ENCODE measurements around the gene TANC1. TPM values are rescaled to one million over a fixed set of nuclear protein-coding genes. Genes with fewer than 3 reads are reported as not detected.

The TANC1 gene
- total and polyA plus RNA-seq, 7 experiments from 2014 or later, result 0.13 to 0.39 (median 0.22) TPM; not detected in 1

DNA sequence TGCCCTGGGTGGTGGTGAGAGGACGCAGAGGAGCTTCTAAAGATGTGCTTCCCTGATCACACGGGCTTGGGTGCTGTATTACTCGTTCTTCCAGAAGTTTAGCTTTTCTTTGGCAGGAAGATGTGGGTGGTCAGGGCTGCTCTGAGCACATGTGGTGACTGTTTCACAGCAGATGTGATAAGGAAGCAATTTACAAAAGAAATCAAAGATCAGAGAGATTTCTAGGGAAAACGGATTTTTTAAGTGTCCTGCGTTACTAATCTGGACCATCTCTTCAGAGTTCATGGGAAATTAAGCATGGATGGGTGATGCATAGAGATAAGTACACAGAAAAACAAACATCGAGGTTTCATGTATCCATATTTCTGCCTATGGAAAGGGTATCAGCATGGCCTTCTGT, 218.7 kb downstream of the TANC1 start:
- no peak for ATAC-seq
- Mint-ChIP-seq H3K9me3 (no peaks in the 10 kb centered on the region), H3K27me3 (no peaks in the 10 kb centered on the region), H3K4me3 (no peak overlapping the region), H3K27ac (no peak overlapping the region), H3K36me3 (no peaks in the 10 kb centered on the region), H3K4me1 (peaks cover 0 to 14% (median 4%) of the 10 kb centered on the region in 7 donors)
- no peaks in the 10 kb centered on the region for H3K27me3 ChIP-seq (ENCODE audit: control insufficient read depth in 2 of 2, insufficient read depth in 2 of 2, low read length in 2 of 2)
- H3K36me3 ChIP-seq (ENCODE audit: control insufficient read depth in 2 of 3, insufficient read depth in 3 of 3, low read length in 3 of 3), result no peaks in the 10 kb centered on the region
- ChIA-PET CTCF (no interaction called here), POLR2A (no interaction called here)
- H3K27ac ChIP-seq (ENCODE audit: low read depth, low read length), result no peak overlapping the region
- no peaks in the 10 kb centered on the region for H3K9me3 ChIP-seq (ENCODE audit: control insufficient read depth in 2 of 3, low read length in 3 of 3)
- H3K4me3 ChIP-seq (ENCODE audit: low read length), result no peak overlapping the region
- DNase-seq, result no peak
- intact Hi-C loops (cut with micrococcal nuclease), result no loop called here
- no peaks in the 10 kb centered on the region for H3K4me1 ChIP-seq (ENCODE audit: control insufficient read depth in 2 of 2, insufficient read depth in 2 of 2, low read length in 2 of 2)

DNA sequence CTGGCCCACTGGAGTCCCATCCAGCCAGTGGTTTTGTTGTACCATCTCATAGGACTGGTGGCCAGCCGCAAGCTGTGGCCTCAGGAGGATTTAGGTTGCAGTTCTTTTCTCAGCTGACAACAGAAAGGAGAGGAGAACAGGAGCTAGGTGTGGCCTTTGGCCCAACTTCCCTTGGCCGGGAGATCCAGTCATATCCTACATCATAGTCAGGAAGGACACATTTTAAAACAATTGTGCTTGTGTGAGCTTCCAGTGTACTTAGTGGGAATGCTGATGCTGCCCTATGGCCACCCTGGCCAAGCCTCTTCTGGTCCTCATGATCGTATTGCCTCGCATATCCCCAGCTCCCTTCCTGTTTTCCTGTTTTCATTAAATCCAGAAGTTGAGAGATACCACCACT, 220.0 kb downstream of the TANC1 start:
- no peak for ATAC-seq
- Histone ChIP-seq H3K36me3 (ENCODE audit: control insufficient read depth in 2 of 3, insufficient read depth in 3 of 3, low read length in 3 of 3) (no peaks in the 10 kb centered on the region), H3K27me3 (ENCODE audit: control insufficient read depth in 2 of 2, insufficient read depth in 2 of 2, low read length in 2 of 2) (no peaks in the 10 kb centered on the region), H3K4me1 (ENCODE audit: control insufficient read depth in 2 of 2, insufficient read depth in 2 of 2, low read length in 2 of 2) (no peaks in the 10 kb centered on the region), H3K9me3 (ENCODE audit: control insufficient read depth in 2 of 3, low read length in 3 of 3) (no peaks in the 10 kb centered on the region), H3K4me3 (ENCODE audit: low read length) (no peak overlapping the region), H3K27ac (ENCODE audit: low read depth, low read length) (no peak overlapping the region)
- intact Hi-C loops (cut with micrococcal nuclease), result no loop called here
- no peak for DNase-seq
- Mint-ChIP-seq H3K27ac (no peak overlapping the region), H3K27me3 (no peaks in the 10 kb centered on the region), H3K4me3 (no peak overlapping the region), H3K4me1 (peaks cover 0 to 14% (median 4%) of the 10 kb centered on the region in 7 donors), H3K9me3 (no peaks in the 10 kb centered on the region), H3K36me3 (no peaks in the 10 kb centered on the region)
- ChIA-PET POLR2A (no interaction called here), CTCF (interaction anchor here (0.8 to 1.2 kb wide), 2 partner anchors 12 to 25 kb away, joined by 3 read pairs; no protein-coding TSS in a partner anchor)

DNA sequence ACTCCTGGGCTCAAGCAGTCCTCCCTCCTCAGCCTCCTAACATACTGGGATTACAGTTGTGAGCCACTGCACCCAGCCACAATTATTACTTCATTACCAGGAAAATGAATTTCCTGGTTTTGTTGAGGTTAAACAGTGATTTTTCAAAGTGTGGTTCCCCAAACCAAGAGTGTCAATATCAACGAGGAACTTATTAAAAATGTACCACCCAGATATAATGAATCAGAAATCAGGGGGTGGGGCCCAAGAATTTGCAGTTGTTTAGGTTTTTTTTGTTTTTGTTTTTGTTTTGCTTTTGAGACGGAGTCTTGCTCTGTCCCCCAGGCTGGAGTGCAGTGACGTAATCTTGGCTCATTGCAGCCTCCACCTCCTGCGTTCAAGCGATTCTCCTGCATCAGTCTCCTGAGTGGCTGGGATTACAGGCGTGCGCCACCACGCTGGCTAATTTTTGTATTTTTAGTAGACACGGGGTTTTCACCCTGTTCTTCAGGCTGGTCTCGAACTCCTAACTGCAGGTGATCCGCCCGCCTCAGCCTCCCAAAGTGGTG, 224.0 kb downstream of the TANC1 start:
- no peaks in the 10 kb centered on the region for H3K4me1 Mint-ChIP-seq
- ChIA-PET POLR2A (no interaction called here), CTCF (no interaction called here)
- H3K27ac Mint-ChIP-seq, result no peak overlapping the region
- DNase-seq, result no peak
- ATAC-seq, result no peak
- no peaks in the 10 kb centered on the region for H3K36me3 ChIP-seq (ENCODE audit: control insufficient read depth in 2 of 3, insufficient read depth in 3 of 3, low read length in 3 of 3)
- intact Hi-C loops (cut with micrococcal nuclease), result no loop called here
- no peaks in the 10 kb centered on the region for H3K27me3 Mint-ChIP-seq
- H3K9me3 ChIP-seq (ENCODE audit: control insufficient read depth in 2 of 3, low read length in 3 of 3), result no peaks in the 10 kb centered on the region
- no peak overlapping the region for H3K4me3 ChIP-seq (ENCODE audit: low read length)
- H3K27ac ChIP-seq (ENCODE audit: low read depth, low read length), result no peak overlapping the region
- no peaks in the 10 kb centered on the region for H3K9me3 Mint-ChIP-seq
- H3K36me3 Mint-ChIP-seq, result no peaks in the 10 kb centered on the region
- H3K4me1 ChIP-seq (ENCODE audit: control insufficient read depth in 2 of 2, insufficient read depth in 2 of 2, low read length in 2 of 2), result no peaks in the 10 kb centered on the region
- H3K27me3 ChIP-seq (ENCODE audit: control insufficient read depth in 2 of 2, insufficient read depth in 2 of 2, low read length in 2 of 2), result no peaks in the 10 kb centered on the region
- H3K4me3 Mint-ChIP-seq, result no peak overlapping the region

DNA sequence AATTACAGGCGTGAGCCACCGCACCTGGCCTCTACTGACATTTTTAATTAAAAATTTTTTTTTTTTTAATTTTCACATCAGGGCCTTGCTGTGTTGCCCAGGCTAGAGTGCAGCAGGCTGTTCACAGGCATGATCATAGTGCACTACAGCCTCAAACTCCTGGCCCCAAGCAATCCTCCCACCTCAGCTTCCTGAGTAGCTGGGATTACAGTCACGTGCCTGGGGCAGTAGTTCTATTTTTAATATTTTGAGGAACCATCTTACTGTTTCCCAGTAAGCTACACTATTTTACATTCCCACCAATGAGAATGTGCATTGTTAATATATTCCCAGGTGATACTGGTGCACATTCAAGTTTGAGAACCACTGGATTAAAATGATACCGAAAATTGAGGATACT, 225.4 kb downstream of the TANC1 start:
- Mint-ChIP-seq H3K36me3 (no peaks in the 10 kb centered on the region), H3K4me3 (no peak overlapping the region), H3K9me3 (no peaks in the 10 kb centered on the region), H3K4me1 (no peaks in the 10 kb centered on the region), H3K27me3 (no peaks in the 10 kb centered on the region), H3K27ac (no peak overlapping the region)
- no peaks in the 10 kb centered on the region for H3K27me3 ChIP-seq (ENCODE audit: control insufficient read depth in 2 of 2, insufficient read depth in 2 of 2, low read length in 2 of 2)
- no peak overlapping the region for H3K27ac ChIP-seq (ENCODE audit: low read depth, low read length)
- H3K9me3 ChIP-seq (ENCODE audit: control insufficient read depth in 2 of 3, low read length in 3 of 3), result no peaks in the 10 kb centered on the region
- no peaks in the 10 kb centered on the region for H3K4me1 ChIP-seq (ENCODE audit: control insufficient read depth in 2 of 2, insufficient read depth in 2 of 2, low read length in 2 of 2)
- no peak overlapping the region for H3K4me3 ChIP-seq (ENCODE audit: low read length)
- no peaks in the 10 kb centered on the region for H3K36me3 ChIP-seq (ENCODE audit: control insufficient read depth in 2 of 3, insufficient read depth in 3 of 3, low read length in 3 of 3)
- ChIA-PET CTCF (no interaction called here), POLR2A (interaction anchor here (0.6 kb wide), 1 partner anchor 10 kb away, joined by 6 read pairs; no protein-coding TSS in a partner anchor)
- no peak for ATAC-seq
- DNase-seq, result no peak
- intact Hi-C loops (cut with micrococcal nuclease), result no loop called here

DNA sequence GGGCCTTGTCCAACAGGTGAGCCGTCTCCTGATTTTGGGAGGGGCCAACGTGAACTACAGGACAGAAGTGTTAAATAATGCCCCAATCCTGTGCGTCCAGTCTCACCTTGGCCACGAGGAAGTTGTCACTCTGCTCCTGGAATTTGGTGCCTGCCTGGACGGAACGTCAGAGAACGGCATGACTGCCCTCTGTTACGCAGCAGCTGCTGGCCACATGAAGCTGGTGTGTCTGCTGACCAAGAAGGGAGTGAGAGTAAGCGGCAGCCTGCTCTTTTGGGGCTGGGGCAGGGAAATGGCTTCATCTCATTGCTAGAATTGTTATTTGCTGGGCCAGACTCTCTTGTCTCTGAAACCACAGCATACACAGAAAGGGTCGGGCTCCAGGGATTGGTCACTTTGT, 225.8 kb downstream of the TANC1 start:
- Mint-ChIP-seq H3K4me1 (no peaks in the 10 kb centered on the region), H3K36me3 (no peaks in the 10 kb centered on the region), H3K9me3 (no peaks in the 10 kb centered on the region), H3K27ac (no peak overlapping the region), H3K4me3 (no peak overlapping the region), H3K27me3 (no peaks in the 10 kb centered on the region)
- intact Hi-C loops (cut with micrococcal nuclease), result no loop called here
- Histone ChIP-seq H3K4me3 (ENCODE audit: low read length) (no peak overlapping the region), H3K27ac (ENCODE audit: low read depth, low read length) (no peak overlapping the region), H3K27me3 (ENCODE audit: control insufficient read depth in 2 of 2, insufficient read depth in 2 of 2, low read length in 2 of 2) (no peaks in the 10 kb centered on the region), H3K4me1 (ENCODE audit: control insufficient read depth in 2 of 2, insufficient read depth in 2 of 2, low read length in 2 of 2) (no peaks in the 10 kb centered on the region), H3K36me3 (ENCODE audit: control insufficient read depth in 2 of 3, insufficient read depth in 3 of 3, low read length in 3 of 3) (no peaks in the 10 kb centered on the region), H3K9me3 (ENCODE audit: control insufficient read depth in 2 of 3, low read length in 3 of 3) (no peaks in the 10 kb centered on the region)
- ChIA-PET CTCF (no interaction called here), POLR2A (no interaction called here)
- DNase-seq, result no peak
- no peak for ATAC-seq

DNA sequence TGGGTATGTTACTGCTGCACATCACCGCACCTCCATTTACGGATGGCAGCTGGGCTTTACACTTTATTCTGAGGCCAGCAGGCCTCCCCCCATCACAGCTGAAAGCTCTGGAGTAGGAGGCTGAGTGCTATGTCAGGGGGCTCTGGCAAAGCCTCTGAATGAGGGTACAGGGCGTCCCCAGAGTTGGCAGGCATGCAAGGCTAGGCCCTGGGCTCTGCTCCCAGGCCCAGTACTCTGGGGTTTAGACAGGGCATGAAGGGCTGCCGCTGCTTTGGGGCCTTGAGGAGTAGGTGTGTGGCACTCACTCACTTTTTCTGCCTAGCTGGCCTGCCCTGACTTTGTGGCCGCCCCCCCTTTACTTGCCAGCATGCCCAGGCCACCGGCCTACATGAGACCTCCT, 227.3 kb downstream of the TANC1 start:
- Histone ChIP-seq H3K27ac (ENCODE audit: low read depth, low read length) (no peak overlapping the region), H3K4me1 (ENCODE audit: control insufficient read depth in 2 of 2, insufficient read depth in 2 of 2, low read length in 2 of 2) (no peaks in the 10 kb centered on the region), H3K4me3 (ENCODE audit: low read length) (no peak overlapping the region), H3K9me3 (ENCODE audit: control insufficient read depth in 2 of 3, low read length in 3 of 3) (no peaks in the 10 kb centered on the region), H3K27me3 (ENCODE audit: control insufficient read depth in 2 of 2, insufficient read depth in 2 of 2, low read length in 2 of 2) (no peaks in the 10 kb centered on the region), H3K36me3 (ENCODE audit: control insufficient read depth in 2 of 3, insufficient read depth in 3 of 3, low read length in 3 of 3) (no peaks in the 10 kb centered on the region)
- Mint-ChIP-seq H3K4me1 (peaks cover 0 to 2% (median 0%) of the 10 kb centered on the region in 7 donors), H3K36me3 (no peaks in the 10 kb centered on the region), H3K27me3 (no peaks in the 10 kb centered on the region), H3K27ac (no peak overlapping the region), H3K4me3 (no peak overlapping the region), H3K9me3 (no peaks in the 10 kb centered on the region)
- CTCF ChIA-PET, result interaction anchor here (0.6 to 1.1 kb wide), 2 partner anchors 249 to 442 kb away, joined by 3 read pairs; no protein-coding TSS in a partner anchor
- DNase-seq (no peak), ATAC-seq (no peak)
- intact Hi-C loops (cut with micrococcal nuclease), result no loop called here
- POLR2A ChIA-PET, result no interaction called here

DNA sequence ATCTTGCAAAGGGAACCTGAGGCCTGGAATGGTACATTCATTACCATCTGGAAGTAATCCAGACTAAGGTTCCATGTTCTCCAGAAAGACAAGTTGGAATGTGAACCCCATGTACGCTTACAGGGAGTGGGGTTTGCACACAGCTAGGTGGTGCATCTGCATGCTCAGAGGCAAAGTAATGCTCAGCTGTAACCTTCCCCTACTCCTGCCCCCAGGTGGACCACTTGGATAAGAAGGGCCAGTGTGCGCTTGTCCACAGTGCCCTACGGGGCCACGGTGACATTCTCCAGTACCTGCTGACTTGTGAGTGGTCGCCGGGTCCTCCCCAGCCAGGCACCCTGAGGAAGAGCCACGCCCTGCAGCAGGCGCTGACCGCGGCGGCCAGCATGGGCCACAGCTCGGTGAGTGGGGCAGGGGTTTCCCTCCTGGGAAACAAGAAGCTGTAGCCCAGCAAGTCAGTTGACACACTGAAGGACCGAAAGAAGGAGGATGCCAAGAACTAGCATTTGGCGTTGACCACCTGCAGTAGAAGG, 228.0 kb downstream of the TANC1 start:
- ChIA-PET CTCF (interaction anchor here (0.5 kb wide), 1 partner anchor 1014 kb away, joined by 3 read pairs; no protein-coding TSS in a partner anchor), POLR2A (no interaction called here)
- H3K27ac ChIP-seq (ENCODE audit: low read depth, low read length), result no peak overlapping the region
- no peaks in the 10 kb centered on the region for H3K9me3 Mint-ChIP-seq
- H3K4me3 Mint-ChIP-seq, result no peak overlapping the region
- H3K27me3 ChIP-seq (ENCODE audit: control insufficient read depth in 2 of 2, insufficient read depth in 2 of 2, low read length in 2 of 2), result no peaks in the 10 kb centered on the region
- H3K4me1 ChIP-seq (ENCODE audit: control insufficient read depth in 2 of 2, insufficient read depth in 2 of 2, low read length in 2 of 2), result peaks cover 0 to 4% of the 10 kb centered on the region in 2 donors
- peaks cover 3 to 10% (median 7%) of the 10 kb centered on the region in 7 donors for H3K4me1 Mint-ChIP-seq
- ATAC-seq (no peak), DNase-seq (no peak)
- no peak overlapping the region for H3K4me3 ChIP-seq (ENCODE audit: low read length)
- H3K36me3 Mint-ChIP-seq, result no peaks in the 10 kb centered on the region
- no peaks in the 10 kb centered on the region for H3K9me3 ChIP-seq (ENCODE audit: control insufficient read depth in 2 of 3, low read length in 3 of 3)
- no peaks in the 10 kb centered on the region for H3K36me3 ChIP-seq (ENCODE audit: control insufficient read depth in 2 of 3, insufficient read depth in 3 of 3, low read length in 3 of 3)
- no peak overlapping the region for H3K27ac Mint-ChIP-seq
- H3K27me3 Mint-ChIP-seq, result no peaks in the 10 kb centered on the region
- intact Hi-C loops (cut with micrococcal nuclease), result no loop called here

All from naive thymus-derived CD4-positive, alpha-beta T cell (primary cell).